ENCODE measurements around the gene SORCS2.

SORCS2 gene

DNA sequence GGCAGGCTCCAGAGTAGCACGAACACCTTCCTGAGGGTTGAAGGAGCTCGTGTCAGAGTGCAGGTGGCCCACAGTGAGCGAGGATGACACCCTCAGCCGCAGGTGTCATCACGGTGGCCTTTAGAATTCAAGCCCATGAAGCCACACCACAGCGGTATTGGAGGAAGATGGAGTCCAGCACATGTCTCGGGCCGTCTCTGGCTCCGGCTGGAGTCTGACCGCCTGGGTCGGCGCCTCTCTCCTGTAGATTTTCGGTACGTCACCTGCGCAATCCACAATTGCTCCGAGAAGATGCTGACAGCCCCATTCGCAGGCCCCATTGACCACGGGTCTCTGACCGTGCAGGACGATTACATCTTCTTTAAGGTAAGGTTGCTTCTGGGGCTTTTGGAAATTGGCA is 471.8 kb downstream of the SORCS2 start:
- TF ChIP-seq NFRKB (IDR thresholded peaks at IDR 0.05) (no peak), FOXK2 (IDR thresholded peaks at IDR 0.05) (no peak), TARDBP (IDR thresholded peaks at IDR 0.05) (no peak), CTBP1 (IDR thresholded peaks at IDR 0.05; ENCODE audit: borderline replicate concordance) (no peak), L3MBTL2 (conservative IDR thresholded peaks at IDR 0.05) (no peak), HDGF (IDR thresholded peaks at IDR 0.05; ENCODE audit: borderline replicate concordance) (no peak), SUZ12 (IDR thresholded peaks at IDR 0.05) (no peak), ZNF384 (IDR thresholded peaks at IDR 0.05) (no peak), LEF1 (IDR thresholded peaks at IDR 0.05; ENCODE audit: borderline replicate concordance) (no peak), FOXM1 (IDR thresholded peaks at IDR 0.05; ENCODE audit: borderline replicate concordance) (no peak), BHLHE40 (IDR thresholded peaks at IDR 0.05; ENCODE audit: borderline replicate concordance) (no peak), ARNT (IDR thresholded peaks at IDR 0.05) (no peak)
- TF ChIP-seq, protein P1, sequence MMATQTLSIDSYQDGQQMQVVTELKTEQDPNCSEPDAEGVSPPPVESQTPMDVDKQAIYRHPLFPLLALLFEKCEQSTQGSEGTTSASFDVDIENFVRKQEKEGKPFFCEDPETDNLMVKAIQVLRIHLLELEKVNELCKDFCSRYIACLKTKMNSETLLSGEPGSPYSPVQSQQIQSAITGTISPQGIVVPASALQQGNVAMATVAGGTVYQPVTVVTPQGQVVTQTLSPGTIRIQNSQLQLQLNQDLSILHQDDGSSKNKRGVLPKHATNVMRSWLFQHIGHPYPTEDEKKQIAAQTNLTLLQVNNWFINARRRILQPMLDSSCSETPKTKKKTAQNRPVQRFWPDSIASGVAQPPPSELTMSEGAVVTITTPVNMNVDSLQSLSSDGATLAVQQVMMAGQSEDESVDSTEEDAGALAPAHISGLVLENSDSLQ (IDR thresholded peaks at IDR 0.05) = no peak
- ChIA-PET POLR2A (no interaction called here), CTCF (no interaction called here)
- no peak for DNase-seq (ENCODE audit: extremely low spot score)

DNA sequence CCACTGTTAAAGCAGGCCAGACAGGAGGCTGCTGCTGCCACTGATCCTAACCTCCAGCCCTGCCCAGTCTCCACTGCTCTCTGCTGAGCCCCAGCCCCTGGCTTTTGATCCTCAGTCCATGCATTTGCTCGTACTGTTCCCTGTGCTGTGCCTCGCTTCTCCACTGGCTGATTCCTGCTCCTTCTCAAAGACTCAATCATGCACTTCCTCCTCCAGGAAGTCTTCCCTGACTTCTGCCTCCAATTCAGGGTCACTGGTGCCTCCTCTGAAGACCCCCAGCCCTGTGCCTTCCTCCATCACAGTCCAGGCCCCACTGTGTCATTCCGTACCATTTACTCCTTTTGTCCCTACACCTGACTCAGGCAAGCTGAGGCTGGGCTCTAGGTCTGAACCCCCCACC is 473.0 kb downstream of the SORCS2 start:
- ChIA-PET POLR2A (no interaction called here), CTCF (no interaction called here)
- no peak for DNase-seq (ENCODE audit: extremely low spot score)
- TF ChIP-seq ELF4 (IDR thresholded peaks at IDR 0.05) (no peak), CTBP1 (IDR thresholded peaks at IDR 0.05; ENCODE audit: borderline replicate concordance) (no peak), NFRKB (IDR thresholded peaks at IDR 0.05) (no peak), ARNT (IDR thresholded peaks at IDR 0.05) (no peak), FOXA1 (IDR thresholded peaks at IDR 0.05) (no peak), TARDBP (IDR thresholded peaks at IDR 0.05) (no peak)

DNA sequence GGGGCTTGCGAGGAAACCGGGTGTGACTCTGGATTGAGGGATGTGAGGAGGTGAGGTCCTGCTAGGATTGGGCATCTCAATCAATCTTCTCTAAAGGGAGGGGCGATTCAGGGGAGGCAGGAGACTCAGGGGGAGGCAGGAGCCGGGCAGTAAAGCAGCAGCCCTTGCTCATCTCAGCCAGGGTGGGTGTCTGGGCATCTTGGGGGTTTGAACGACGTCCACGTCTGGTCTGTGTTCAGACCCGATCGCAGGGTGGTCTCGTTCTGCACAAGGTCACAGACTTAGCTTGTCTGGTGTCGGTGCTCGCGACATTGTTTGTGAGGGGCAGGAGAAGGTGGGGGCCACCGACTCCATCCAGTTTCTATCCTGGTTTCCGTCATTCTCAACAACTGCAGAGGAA is 473.7 kb downstream of the SORCS2 start:
- CTCF ChIA-PET = no interaction called here
- POLR2A ChIA-PET = no interaction called here
- TF ChIP-seq LEF1 (IDR thresholded peaks at IDR 0.05; ENCODE audit: borderline replicate concordance) (no peak), TARDBP (IDR thresholded peaks at IDR 0.05) (no peak), BHLHE40 (IDR thresholded peaks at IDR 0.05; ENCODE audit: borderline replicate concordance) (no peak), ARNT (IDR thresholded peaks at IDR 0.05) (no peak), HDGF (IDR thresholded peaks at IDR 0.05; ENCODE audit: borderline replicate concordance) (no peak), SP1 (IDR thresholded peaks at IDR 0.05) (no peak), NFRKB (IDR thresholded peaks at IDR 0.05) (no peak), ELF4 (IDR thresholded peaks at IDR 0.05) (no peak), FOXM1 (IDR thresholded peaks at IDR 0.05; ENCODE audit: borderline replicate concordance) (no peak), ZNF384 (IDR thresholded peaks at IDR 0.05) (no peak), FOXA1 (IDR thresholded peaks at IDR 0.05) (no peak), SUZ12 (IDR thresholded peaks at IDR 0.05) (no peak), CTBP1 (IDR thresholded peaks at IDR 0.05; ENCODE audit: borderline replicate concordance) (no peak), L3MBTL2 (conservative IDR thresholded peaks at IDR 0.05) (no peak), FOXK2 (IDR thresholded peaks at IDR 0.05) (no peak)
- TF ChIP-seq, protein P1 (IDR thresholded peaks at IDR 0.05) = no peak
- DNase-seq (ENCODE audit: extremely low spot score) = no peak

DNA sequence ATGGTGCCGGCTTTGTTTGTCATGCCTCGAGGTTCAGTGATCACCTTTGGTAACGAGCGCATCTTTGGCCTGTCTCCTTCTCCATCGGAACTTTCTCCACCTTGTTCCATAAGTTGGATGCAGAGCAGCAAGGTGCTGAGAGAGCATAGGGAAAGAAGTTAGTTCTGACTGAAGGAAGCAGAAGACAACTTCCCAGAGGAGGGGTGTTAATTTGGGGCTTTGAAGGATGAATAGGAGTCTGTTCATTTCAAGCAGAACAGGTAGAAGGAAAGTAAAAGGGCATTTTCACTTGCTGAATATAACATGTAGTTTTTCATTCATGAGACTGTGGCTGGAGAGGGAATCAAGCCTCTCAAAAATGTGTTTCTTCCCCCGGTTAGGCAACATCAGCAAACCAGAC is 474.4 kb downstream of the SORCS2 start:
- POLR2A ChIA-PET = no interaction called here
- TF ChIP-seq BHLHE40 (IDR thresholded peaks at IDR 0.05; ENCODE audit: borderline replicate concordance) (no peak), ARNT (IDR thresholded peaks at IDR 0.05) (no peak), LEF1 (IDR thresholded peaks at IDR 0.05; ENCODE audit: borderline replicate concordance) (no peak)
- no peak for DNase-seq (ENCODE audit: extremely low spot score)
- CTCF ChIA-PET = no interaction called here

DNA sequence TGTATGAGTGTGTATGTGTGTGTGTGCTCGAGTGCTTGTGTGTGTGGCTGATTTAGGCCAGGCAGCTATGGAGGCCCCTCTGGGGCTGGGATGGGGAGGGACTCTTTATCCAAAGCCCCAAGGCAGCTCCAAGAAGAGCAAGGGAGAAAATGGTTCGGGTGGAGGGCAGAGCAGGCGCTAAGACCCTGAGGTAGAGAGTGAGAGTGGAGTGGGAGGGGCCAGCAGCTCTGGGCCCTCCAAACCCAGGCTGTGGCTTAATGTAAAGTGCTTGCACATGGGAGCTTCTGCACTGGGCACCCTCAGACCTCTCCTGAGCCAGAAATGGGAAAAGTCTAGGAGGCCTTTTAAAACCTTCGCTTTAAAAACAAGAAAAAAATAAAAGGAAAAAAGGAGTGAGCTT is 475.9 kb downstream of the SORCS2 start:
- POLR2A ChIA-PET = no interaction called here
- TF ChIP-seq ZNF384 (IDR thresholded peaks at IDR 0.05) (no peak), ARNT (IDR thresholded peaks at IDR 0.05) (no peak), HDGF (IDR thresholded peaks at IDR 0.05; ENCODE audit: borderline replicate concordance) (no peak), FOXK2 (IDR thresholded peaks at IDR 0.05) (no peak)
- CTCF ChIA-PET = interaction anchor here (0.6 kb wide), 2 partner anchors 52 to 76 kb away, joined by 3 read pairs; no protein-coding TSS in a partner anchor
- no peak for DNase-seq (ENCODE audit: extremely low spot score)

DNA sequence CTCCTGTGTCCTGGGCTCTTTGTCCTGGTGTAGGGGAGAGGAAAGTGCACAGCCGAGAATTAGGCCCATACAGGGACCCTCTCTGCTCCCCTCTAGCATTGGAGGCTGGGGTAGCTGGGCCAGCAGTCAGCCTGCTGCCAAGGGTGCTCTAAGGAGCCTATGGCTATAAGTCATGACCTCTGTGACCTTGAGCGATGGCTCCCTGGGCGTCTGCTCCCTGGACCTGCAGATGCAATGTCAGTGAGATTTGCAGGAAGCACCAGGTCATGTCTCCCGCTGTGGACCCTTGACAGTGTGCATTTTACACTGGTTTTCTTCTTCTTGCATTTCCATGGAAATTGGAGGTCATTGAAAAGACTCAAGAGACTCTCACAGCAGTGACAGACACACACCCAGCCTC is 476.5 kb downstream of the SORCS2 start:
- TF ChIP-seq BHLHE40 (IDR thresholded peaks at IDR 0.05; ENCODE audit: borderline replicate concordance) (no peak), L3MBTL2 (conservative IDR thresholded peaks at IDR 0.05) (no peak), FOXM1 (IDR thresholded peaks at IDR 0.05; ENCODE audit: borderline replicate concordance) (no peak), SP1 (IDR thresholded peaks at IDR 0.05) (no peak), ARNT (IDR thresholded peaks at IDR 0.05) (no peak), TARDBP (IDR thresholded peaks at IDR 0.05) (no peak), LEF1 (IDR thresholded peaks at IDR 0.05; ENCODE audit: borderline replicate concordance) (no peak), FOXA1 (IDR thresholded peaks at IDR 0.05) (no peak), NFRKB (IDR thresholded peaks at IDR 0.05) (no peak)
- no peak for DNase-seq (ENCODE audit: extremely low spot score)
- ChIA-PET POLR2A (interaction anchor here (0.7 kb wide), 1 partner anchor 614 kb away, joined by 3 read pairs; no protein-coding TSS in a partner anchor), CTCF (interaction anchor here (0.6 kb wide), 2 partner anchors 51 to 77 kb away, joined by 3 read pairs; no protein-coding TSS in a partner anchor)

DNA sequence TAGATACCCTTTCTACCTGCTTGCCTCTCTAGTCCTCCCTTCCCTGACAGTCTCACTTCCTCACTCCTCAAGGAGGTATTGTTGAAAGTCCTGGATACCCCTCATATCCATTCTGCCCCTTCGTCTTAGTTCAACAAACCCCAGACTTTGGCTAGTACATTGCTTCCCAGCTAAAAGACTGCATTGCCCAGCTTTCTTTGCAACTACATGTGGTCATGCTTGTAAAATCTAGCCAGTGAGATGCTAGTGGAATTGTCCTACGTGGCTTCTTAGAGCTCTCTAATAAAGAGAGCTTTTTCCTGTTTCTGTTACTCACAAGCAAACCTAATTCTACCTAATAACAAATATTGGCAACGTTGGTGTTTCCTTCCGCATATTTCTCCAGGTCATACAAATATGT is 480.3 kb downstream of the SORCS2 start:
- CTCF ChIA-PET = no interaction called here
- POLR2A ChIA-PET = no interaction called here
- TF ChIP-seq ZNF384 (IDR thresholded peaks at IDR 0.05) (no peak), NFRKB (IDR thresholded peaks at IDR 0.05) (no peak)
- DNase-seq (ENCODE audit: extremely low spot score) = no peak

DNA sequence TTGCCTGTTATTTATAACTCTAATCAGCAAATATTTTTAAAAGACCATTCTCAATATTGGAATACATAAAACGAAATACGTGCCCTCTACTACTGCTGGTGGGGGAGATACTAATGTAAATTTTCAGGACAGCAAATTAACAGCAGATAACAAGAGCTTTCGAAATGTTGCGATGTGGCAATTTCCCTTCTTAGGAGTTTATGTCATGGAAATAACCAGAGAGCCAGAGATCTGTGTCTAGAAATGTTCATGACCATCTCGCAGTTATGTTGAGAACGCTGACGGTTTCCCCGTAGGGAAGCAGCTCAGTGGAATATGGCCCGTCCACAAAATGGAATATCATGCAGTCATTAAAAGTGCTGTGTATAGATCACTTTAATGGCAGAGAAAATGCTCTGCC is 480.8 kb downstream of the SORCS2 start:
- ChIA-PET CTCF (no interaction called here), POLR2A (no interaction called here)
- no peak for DNase-seq (ENCODE audit: extremely low spot score)
- TF ChIP-seq TARDBP (IDR thresholded peaks at IDR 0.05) (no peak), HDGF (IDR thresholded peaks at IDR 0.05; ENCODE audit: borderline replicate concordance) (no peak), LEF1 (IDR thresholded peaks at IDR 0.05; ENCODE audit: borderline replicate concordance) (no peak), CTBP1 (IDR thresholded peaks at IDR 0.05; ENCODE audit: borderline replicate concordance) (no peak), L3MBTL2 (conservative IDR thresholded peaks at IDR 0.05) (no peak), FOXK2 (IDR thresholded peaks at IDR 0.05) (no peak), BHLHE40 (IDR thresholded peaks at IDR 0.05; ENCODE audit: borderline replicate concordance) (no peak), SP1 (IDR thresholded peaks at IDR 0.05) (no peak), ARNT (IDR thresholded peaks at IDR 0.05) (no peak), NFRKB (IDR thresholded peaks at IDR 0.05) (no peak), SUZ12 (IDR thresholded peaks at IDR 0.05) (no peak), FOXM1 (IDR thresholded peaks at IDR 0.05; ENCODE audit: borderline replicate concordance) (no peak), ZNF384 (IDR thresholded peaks at IDR 0.05) (no peak), ELF4 (IDR thresholded peaks at IDR 0.05) (no peak)
- TF ChIP-seq, protein P1 (IDR thresholded peaks at IDR 0.05) = no peak
